ENCODE data around the gene HMX2. TPM values are rescaled to one million over a fixed set of nuclear protein-coding genes. Genes with fewer than 3 reads are reported as not detected.

HMX2 gene
- total RNA-seq, 1 experiment from 2014 or later: 0.46 TPM

DNA sequence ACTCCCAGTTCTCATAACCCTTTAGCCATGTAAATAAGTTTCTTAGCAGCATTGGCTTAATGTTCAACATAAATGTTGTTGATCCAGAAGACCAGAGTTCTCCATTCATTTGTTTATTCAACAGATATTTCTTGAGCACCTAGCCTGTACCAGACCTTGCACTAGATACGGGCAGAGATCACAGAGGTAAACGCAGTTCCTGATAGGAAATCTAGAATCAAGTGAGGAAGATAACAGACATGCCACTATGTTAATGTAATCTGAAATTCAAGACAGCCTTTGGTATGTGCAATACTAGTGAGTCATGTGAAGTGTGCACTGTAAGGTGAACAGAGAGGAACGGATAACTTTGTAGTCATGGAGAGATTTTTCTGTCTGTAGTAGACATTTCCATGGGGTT, 9.3 kb downstream of the HMX2 start:
- no peak overlapping the region for H2BK15ac ChIP-seq (ENCODE audit: low read depth, low read length)
- H3K14ac ChIP-seq (ENCODE audit: insufficient read depth, low read length): no peak overlapping the region
- H3K9me3 ChIP-seq (ENCODE audit: control insufficient read depth, low read depth, low read length): no peaks in the 10 kb centered on the region
- H3K36me3 Mint-ChIP-seq (ENCODE audit: insufficient read depth in 1 of 3, low read depth in 3 of 3): peaks cover 49 to 69% (median 69%) of the 10 kb centered on the region in 3 experiments
- H3K27ac Mint-ChIP-seq: no peak overlapping the region
- no peak overlapping the region for H2BK120ac ChIP-seq (ENCODE audit: low read depth, low read length, poor library complexity, severe bottlenecking)
- H4K91ac ChIP-seq (ENCODE audit: insufficient read length, low read depth, low read length): no peak overlapping the region
- H2BK12ac ChIP-seq (ENCODE audit: insufficient read length, low read depth, low read length): no peak overlapping the region
- TF ChIP-seq, protein P1, sequence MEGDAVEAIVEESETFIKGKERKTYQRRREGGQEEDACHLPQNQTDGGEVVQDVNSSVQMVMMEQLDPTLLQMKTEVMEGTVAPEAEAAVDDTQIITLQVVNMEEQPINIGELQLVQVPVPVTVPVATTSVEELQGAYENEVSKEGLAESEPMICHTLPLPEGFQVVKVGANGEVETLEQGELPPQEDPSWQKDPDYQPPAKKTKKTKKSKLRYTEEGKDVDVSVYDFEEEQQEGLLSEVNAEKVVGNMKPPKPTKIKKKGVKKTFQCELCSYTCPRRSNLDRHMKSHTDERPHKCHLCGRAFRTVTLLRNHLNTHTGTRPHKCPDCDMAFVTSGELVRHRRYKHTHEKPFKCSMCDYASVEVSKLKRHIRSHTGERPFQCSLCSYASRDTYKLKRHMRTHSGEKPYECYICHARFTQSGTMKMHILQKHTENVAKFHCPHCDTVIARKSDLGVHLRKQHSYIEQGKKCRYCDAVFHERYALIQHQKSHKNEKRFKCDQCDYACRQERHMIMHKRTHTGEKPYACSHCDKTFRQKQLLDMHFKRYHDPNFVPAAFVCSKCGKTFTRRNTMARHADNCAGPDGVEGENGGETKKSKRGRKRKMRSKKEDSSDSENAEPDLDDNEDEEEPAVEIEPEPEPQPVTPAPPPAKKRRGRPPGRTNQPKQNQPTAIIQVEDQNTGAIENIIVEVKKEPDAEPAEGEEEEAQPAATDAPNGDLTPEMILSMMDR (conservative IDR thresholded peaks at IDR 0.05): no peak
- H2AK5ac ChIP-seq (ENCODE audit: insufficient read length, low read length): no peak overlapping the region
- H3K79me2 ChIP-seq (ENCODE audit: insufficient read depth, low read length): peaks cover 24% of the 10 kb centered on the region; the same call in 1 of the 2 replicates
- no peaks in the 10 kb centered on the region for H3K27me3 ChIP-seq (ENCODE audit: insufficient read depth, low read length)
- H3T11ph ChIP-seq (ENCODE audit: low read length): no peak overlapping the region
- peak overlapping the region in 1 of 2 experiments; percentile 100; a peak in 3 of 5 replicates for H3K4me3 Mint-ChIP-seq
- no peak overlapping the region for H3K18ac ChIP-seq (ENCODE audit: insufficient read length, low read depth, low read length)
- H4K5ac ChIP-seq (ENCODE audit: insufficient read length, low read depth, low read length): no peak overlapping the region
- no peaks in the 10 kb centered on the region; a peak in 1 of 5 replicates for H3K9me3 Mint-ChIP-seq
- peaks cover 4% of the 10 kb centered on the region for H3K79me1 ChIP-seq (ENCODE audit: insufficient read depth, low read depth, low read length, poor library complexity, severe bottlenecking)
- no peaks in the 10 kb centered on the region for H4K20me1 ChIP-seq (ENCODE audit: control insufficient read depth, insufficient read depth, insufficient read length)
- no peak overlapping the region for H4K8ac ChIP-seq (replicated peaks; ENCODE audit: insufficient read length, low read depth, low read length)
- H3K27ac ChIP-seq (ENCODE audit: insufficient read length, low read depth, low read length): no peak overlapping the region
- H2AFZ ChIP-seq (ENCODE audit: low read length): no peak overlapping the region
- H3K4me1 ChIP-seq (ENCODE audit: insufficient read depth, low read length): peaks cover 6% of the 10 kb centered on the region; the same call in 1 of the 2 replicates
- peaks cover 6% of the 10 kb centered on the region for H3K23me2 ChIP-seq (ENCODE audit: insufficient read length, low read depth, low read length, poor library complexity, severe bottlenecking)
- no CpG with 5 or more reads among the region's 3 CpGs for WGBS (ENCODE audit: extremely low coverage, insufficient read length, low lambda C conversion rate)
- H3K4me2 ChIP-seq (ENCODE audit: insufficient read depth, insufficient read length, low read length): peak overlapping the region; percentile 39
- no peak overlapping the region for H3K9ac ChIP-seq (ENCODE audit: extremely low read depth, insufficient read length, low read length)
- no peak overlapping the region for H3K23ac ChIP-seq (ENCODE audit: insufficient read length, low read depth, low read length)
- H3K4ac ChIP-seq (ENCODE audit: low read depth, low read length): no peak overlapping the region
- no peak for DNase-seq
- no peak overlapping the region for H2BK20ac ChIP-seq (ENCODE audit: low read depth, low read length, poor library complexity, severe bottlenecking)
- H2BK5ac ChIP-seq (ENCODE audit: insufficient read length, low read length): no peak overlapping the region
- no peak overlapping the region for H3K56ac ChIP-seq (ENCODE audit: insufficient read length, low read depth, low read length)
- peaks cover 16% of the 10 kb centered on the region for H3K27me3 Mint-ChIP-seq (ENCODE audit: low read depth)
- H3K4me1 Mint-ChIP-seq: peaks cover 38 to 46% of the 10 kb centered on the region in 2 experiments
